ENCODE data around the gene USP54.
"Not testable (repeated sequence)": the region's sequence is repeated elsewhere in the genome, so short reads cannot be mapped to it uniquely, and the experiment has no call there.

Gene USP54

DNA sequence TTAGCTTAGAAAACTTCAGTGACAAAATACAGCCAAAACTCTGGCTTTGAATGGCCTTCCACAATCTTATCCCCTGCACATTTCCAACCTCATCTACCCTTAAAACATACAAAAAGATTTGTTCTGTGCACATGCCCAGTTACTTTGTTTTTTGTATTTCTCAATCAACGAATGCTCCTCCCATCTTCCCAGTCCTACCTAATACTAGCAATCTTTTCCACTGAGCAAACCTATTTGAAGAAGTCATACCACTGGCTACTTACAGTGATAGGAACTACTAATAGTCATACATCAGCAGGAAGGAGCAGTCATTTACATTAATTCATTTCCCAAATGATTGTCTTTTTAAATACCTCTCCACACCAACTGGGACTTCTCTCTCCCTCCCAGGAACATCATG is 2.5 kb downstream of the USP54 start:
- in situ Hi-C loops (cut with MboI; ENCODE audit: low sequenced_read_pairs): no loop called here

- in situ Hi-C loops (cut with MboI; ENCODE audit: low sequenced_read_pairs): no loop called here
Measured at GRCh38 chr10:73586583-73586984, 4.6 kb downstream of the USP54 start.

GRCh38 chr10:73585327-73585726 is 5.8 kb downstream of the USP54 start:
- in situ Hi-C loops (cut with MboI; ENCODE audit: low sequenced_read_pairs): no loop called here

DNA sequence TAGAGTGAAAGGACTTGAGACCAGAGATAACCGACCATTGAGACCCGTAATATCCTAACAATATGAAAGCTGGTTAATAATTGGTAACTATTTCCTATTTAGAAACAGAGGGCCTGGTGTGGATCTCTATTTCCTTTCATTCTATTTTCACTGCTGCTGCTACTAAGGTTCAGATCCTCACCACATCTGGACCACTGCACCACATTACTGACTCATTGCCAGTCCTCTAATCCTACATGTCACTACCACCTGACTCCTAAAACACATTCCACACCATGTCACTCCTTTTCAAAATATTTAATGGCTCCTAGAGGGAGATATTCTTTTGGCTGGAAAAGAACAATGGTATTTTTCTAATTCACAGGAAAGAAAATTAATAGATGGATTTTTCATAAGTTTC is 6.4 kb downstream of the USP54 start:
- in situ Hi-C loops (cut with MboI; ENCODE audit: low sequenced_read_pairs): no loop called here

GRCh38 chr10:73581918-73582317 is 9.2 kb downstream of the USP54 start:
- in situ Hi-C loops (cut with MboI; ENCODE audit: low sequenced_read_pairs): no loop called here

DNA sequence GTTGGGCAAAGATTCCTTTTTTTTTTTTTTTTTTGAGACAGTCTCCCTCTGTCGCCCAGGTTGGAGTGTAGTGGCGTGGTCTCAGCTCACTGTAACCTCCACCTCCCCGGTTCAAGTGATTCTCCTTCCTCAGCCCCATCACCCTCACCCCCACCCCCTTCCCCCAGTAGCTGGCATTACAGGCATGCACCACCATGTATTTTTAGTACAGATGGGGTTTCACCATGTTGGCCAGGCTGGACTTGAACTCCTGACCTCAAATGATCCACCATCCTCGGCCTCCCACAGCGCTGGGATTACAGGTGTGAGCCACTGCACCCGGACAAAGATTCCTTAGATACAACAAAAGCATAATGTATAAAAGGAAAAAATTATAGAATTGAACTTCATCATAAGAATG is 12.2 kb downstream of the USP54 start:
- in situ Hi-C loops (cut with MboI; ENCODE audit: low sequenced_read_pairs): not testable (repeated sequence)

DNA sequence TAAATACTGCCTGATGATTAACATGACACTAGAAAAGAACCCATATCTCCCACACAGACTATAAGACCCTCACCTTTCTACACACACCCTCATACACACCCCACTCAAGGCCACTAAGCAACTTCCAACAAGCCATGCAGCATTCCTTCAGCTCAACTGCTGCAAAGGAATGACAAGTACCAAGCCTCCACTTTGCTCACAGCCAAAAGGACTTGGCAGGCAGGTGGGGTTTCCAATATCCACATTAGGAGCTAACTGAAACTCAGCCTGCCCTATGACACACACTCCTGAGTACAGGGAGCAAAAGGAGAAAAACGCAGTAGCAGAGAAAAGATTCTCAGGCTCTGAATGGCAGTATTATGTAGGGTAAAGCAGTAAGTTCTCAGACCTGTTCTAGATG is 13.4 kb downstream of the USP54 start:
- in situ Hi-C loops (cut with MboI; ENCODE audit: low sequenced_read_pairs): no loop called here

- in situ Hi-C loops (cut with MboI; ENCODE audit: low sequenced_read_pairs): no loop called here
Measured at GRCh38 chr10:73576890-73577591, 14.1 kb downstream of the USP54 start.

- in situ Hi-C loops (cut with MboI; ENCODE audit: low sequenced_read_pairs): no loop called here
Measured at GRCh38 chr10:73576178-73576889, 14.8 kb downstream of the USP54 start.

GRCh38 chr10:73567025-73567424 is 24.1 kb downstream of the USP54 start:
- in situ Hi-C loops (cut with MboI; ENCODE audit: low sequenced_read_pairs): not testable (repeated sequence)

DNA sequence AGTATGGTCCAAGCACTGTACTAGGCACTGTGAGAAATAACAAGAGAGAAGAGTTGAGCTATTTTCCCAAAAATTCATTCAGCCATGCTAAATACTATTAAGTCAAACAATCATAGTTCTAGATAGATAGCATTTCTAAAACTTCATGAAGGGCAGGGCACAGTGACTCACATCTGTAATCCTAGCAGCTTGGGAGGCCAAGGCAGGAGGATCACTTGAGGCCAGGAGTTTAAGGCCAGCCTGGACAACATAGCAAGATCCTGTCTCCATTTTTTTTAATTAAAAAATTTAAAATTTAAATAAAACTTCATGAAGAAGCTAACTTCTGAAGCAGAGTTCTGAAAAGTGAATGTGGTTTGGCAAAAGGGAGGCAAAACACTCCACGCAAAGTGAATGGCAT is 29.9 kb downstream of the USP54 start:
- in situ Hi-C loops (cut with MboI; ENCODE audit: low sequenced_read_pairs): no loop called here

DNA sequence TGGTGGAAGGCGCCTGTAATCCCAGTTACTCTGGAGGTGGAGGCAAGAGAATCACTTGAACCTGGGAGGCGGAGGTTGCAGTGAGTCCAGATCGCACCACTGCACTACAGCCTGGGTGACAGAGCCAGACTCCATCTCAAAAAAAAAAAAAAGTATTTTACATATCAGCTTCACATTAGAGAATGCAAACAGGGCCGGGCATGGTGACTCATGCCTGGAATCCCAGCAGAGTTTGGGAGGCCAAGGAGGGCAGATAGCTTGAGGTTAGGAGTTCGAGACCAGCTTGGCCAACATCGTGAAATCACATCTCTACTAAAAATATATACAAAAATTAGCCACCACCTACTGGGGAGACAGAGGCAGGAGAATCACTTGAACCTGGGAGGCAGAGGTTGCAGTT is 31.6 kb downstream of the USP54 start:
- in situ Hi-C loops (cut with MboI; ENCODE audit: low sequenced_read_pairs): no loop called here

GRCh38 chr10:73556855-73557254 is 34.3 kb downstream of the USP54 start:
- in situ Hi-C loops (cut with MboI; ENCODE audit: low sequenced_read_pairs): no loop called here

DNA sequence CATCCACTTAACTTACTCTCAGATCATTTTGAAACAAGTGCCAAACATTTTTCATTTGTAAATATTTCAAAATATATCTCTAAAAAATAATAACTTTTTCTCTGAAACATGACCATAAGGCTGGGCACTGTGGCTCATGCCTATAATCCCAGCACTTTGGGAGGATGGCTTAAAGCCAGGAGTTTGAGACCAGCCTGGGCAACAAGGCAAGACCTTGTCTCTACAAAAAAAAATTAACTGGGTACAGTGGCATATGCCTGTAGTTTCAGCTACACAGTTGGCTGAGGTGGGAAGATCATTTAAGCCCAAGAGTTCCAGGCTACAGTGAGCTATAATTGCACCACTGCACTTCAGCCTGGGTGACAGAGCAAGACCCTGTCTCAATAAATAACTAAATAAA is 36.4 kb downstream of the USP54 start:
- in situ Hi-C loops (cut with MboI; ENCODE audit: low sequenced_read_pairs): no loop called here

GRCh38 chr10:73553761-73554160 is 37.4 kb downstream of the USP54 start:
- in situ Hi-C loops (cut with MboI; ENCODE audit: low sequenced_read_pairs): no loop called here

DNA sequence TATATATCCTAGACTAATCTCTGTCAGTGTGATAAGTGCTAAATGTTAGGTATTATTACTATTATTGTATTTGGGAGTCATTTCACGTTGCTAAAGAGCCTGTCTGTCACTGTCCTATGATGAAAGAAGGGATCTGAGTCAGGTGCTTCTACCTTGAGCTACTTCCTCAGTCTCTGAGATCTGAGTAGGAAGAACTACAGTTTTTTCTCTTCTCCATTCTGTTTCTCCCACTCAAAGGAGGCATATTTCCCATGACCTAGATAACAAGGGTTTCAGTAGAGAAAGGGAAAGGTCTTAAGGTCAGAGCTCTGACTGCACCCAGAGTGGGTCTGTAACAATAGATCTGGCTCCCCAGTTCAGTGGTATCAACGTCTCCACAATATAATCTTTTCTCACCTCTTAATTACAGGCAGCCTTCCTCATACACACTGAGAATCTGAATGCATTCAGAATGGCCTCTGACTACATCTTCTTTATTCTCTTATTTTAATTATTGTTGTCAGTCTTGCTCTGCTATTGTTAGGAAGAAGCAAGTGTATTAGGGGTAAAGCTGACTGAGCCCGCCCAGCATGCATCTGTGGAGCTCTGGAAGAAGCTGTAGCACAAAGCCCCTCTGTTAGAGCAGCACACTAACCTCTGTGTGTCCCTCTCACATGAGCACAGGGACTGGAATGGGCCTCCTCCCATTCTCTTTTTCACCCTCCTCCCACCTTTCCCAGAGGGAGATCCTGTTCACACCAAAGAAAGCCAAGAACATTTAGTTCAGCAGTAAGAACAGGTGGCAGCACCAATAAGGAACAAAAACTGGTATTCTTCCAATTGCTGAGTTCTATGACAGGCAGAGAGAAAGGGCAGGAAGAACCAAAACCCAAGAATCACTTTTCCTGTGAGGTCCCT is 38.1 kb downstream of the USP54 start:
- in situ Hi-C loops (cut with MboI; ENCODE audit: low sequenced_read_pairs): no loop called here

- in situ Hi-C loops (cut with MboI; ENCODE audit: low sequenced_read_pairs): no loop called here
Measured at GRCh38 chr10:73551515-73551914, 39.6 kb downstream of the USP54 start.

DNA sequence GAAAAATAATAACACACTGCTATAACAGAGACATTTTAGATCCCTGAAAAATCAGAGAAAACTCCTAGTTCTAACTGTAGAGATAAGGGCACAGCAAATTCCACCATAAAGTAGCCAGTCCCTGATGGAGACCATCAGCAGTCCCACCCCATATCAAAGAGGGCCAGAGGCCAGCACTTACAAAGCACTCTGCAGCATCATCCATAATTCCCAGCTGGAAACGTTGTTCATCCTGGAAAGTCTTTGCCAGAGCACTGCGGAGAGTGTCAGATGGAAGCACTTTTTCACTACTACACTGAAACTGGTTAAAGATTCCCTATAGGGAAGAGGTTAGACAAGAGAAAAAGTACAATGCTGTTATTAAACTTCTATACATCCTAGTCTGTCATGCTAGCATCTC is 45.8 kb downstream of the USP54 start:
- in situ Hi-C loops (cut with MboI; ENCODE audit: low sequenced_read_pairs): no loop called here

DNA sequence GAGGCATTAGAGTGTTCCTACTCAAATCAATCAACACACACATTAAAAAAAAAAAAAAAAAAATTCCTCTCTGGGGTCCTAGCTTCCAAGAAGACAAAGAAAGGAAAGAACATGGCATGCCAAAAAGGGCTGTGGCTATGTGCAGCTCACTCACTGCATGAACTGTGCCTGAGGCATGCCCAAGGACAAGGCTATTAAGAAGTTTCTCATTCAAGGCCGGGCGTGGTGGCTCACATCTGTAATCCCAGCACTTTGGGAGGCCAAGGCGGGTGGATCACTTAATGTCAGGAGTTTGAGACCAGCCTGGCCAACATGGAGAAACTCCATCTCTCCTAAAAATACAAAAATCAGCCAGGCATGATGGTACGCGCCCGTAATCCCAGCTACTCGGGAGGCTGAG is 53.4 kb downstream of the USP54 start:
- in situ Hi-C loops (cut with MboI; ENCODE audit: low sequenced_read_pairs): no loop called here

DNA sequence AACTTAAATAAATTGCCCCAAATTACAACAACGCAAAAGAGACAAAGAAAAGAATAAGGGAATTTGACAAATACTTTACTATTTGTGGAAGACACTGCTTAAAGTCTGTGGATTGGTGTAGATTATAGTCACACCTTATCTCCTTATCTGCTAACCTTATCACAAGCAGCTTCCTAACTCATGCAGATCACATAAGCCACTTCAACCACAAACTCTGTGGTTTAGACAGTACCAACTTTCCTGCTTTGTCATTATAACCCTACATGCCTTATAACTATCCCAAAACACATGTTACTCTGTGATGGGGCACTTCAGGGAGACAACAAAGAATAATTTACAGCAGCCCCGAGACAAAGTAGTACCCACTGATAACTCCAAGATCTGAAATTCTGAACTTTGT is 53.9 kb downstream of the USP54 start:
- in situ Hi-C loops (cut with MboI; ENCODE audit: low sequenced_read_pairs): no loop called here

DNA sequence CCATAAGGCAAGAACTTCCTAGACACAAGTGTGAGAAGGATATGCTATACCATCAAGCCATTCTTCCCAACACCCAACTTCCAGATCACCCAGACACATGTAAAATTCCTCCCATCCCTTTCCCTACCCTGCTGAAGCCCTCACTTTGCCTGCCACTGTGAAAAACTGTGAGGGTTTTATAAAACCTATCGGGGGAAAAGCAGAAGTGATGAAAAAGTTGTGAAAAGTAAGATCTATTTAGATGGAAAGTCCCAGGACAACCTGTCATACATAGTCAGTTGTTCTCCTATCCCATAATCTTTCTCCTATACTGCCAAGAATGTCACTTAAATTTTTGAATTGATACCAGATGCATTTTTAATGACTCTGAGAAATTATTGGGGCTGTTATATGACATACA is 56.3 kb downstream of the USP54 start:
- in situ Hi-C loops (cut with MboI; ENCODE audit: low sequenced_read_pairs): loop anchor here (5.0 kb wide), 1 partner anchor 107 kb away; the partner anchor contains the start of gene MYOZ1

Measured in HL-60/S4 treated with phorbol 12-myristate 13-acetate at 8.2 ng/mL for 4 days and 3 days (cell line).